ENCODE data around the gene PHACTR4. TPM values are rescaled to one million over a fixed set of nuclear protein-coding genes. Genes with fewer than 3 reads are reported as not detected.

Gene PHACTR4
- total and polyA plus RNA-seq, 10 of the 15 experiments (the other 5 are each of a cell fraction or from before 2014, with no cell fraction given), result 8.9 to 34.2 (median 12.5) TPM

- Histone ChIP-seq H3K9me3 (replicated peaks; ENCODE audit: control insufficient read depth, insufficient read depth, low read length) (no peaks in the 10 kb centered on the region), H3K27me3 (replicated peaks in 1 of 2; ENCODE audit: control insufficient read depth in 2 of 2, insufficient read depth in 2 of 2, low read length in 1 of 2) (no peaks in the 10 kb centered on the region), H3K4me3 (no peak overlapping the region), H3K36me3 (ENCODE audit: control insufficient read depth in 2 of 2, insufficient read depth in 2 of 2, low read length in 1 of 2) (peaks cover under 1 to 2% of the 10 kb centered on the region in 2 experiments; a peak in 1 of 4 replicates), H4K20me1 (ENCODE audit: control insufficient read depth, insufficient read depth) (no peaks in the 10 kb centered on the region), H3K4me2 (ENCODE audit: control insufficient read depth, insufficient read depth) (no peak overlapping the region), H3K79me2 (ENCODE audit: control insufficient read depth, insufficient read depth, low read length) (no peaks in the 10 kb centered on the region), H3K9ac (ENCODE audit: control insufficient read depth, insufficient read depth, low read length) (no peak overlapping the region), H3K4me1 (ENCODE audit: control insufficient read depth, insufficient read depth, low read length) (no peaks in the 10 kb centered on the region), H2AFZ (ENCODE audit: control insufficient read depth, low read depth, low read length) (no peak overlapping the region), H3K27ac (ENCODE audit: control insufficient read depth, insufficient read depth) (no peak overlapping the region)
- in situ Hi-C loops (cut with MboI) (no loop called here), intact Hi-C loops (cut with micrococcal nuclease; ENCODE audit: unreplicated experiment) (no loop called here)
- SMC1A ChIA-PET (ENCODE audit: uncharacterized antibody, unreplicated experiment), result interaction anchor here (1.6 to 2.6 kb wide), 2 partner anchors 13 to 90 kb away, joined by 4 to 8 read pairs; no protein-coding TSS in a partner anchor
- no peak for DNase-seq (ENCODE audit: low read depth, low spot score)
- 95% methylated on average over 10 of the region's 10 CpGs for WGBS (ENCODE audit: insufficient coverage, insufficient replicate concordance, low lambda C conversion rate, missing lambda C conversion rate)
- FAIRE-seq, result no peak
- CTCF ChIA-PET, result no interaction called here
- ATAC-seq, result no peak
- no TSS peak for BruUV-seq (replicated peaks)
- POLR2A ChIA-PET, result no interaction called here
- RAD21 ChIA-PET (ENCODE audit: unreplicated experiment), result no interaction called here
- TF ChIP-seq CHD1 (IDR thresholded peaks at IDR 0.05; ENCODE audit: low read depth, low read length) (no peak), BRCA1 (IDR thresholded peaks at IDR 0.05; ENCODE audit: low read depth, low read length) (no peak), SREBF1 (IDR thresholded peaks at IDR 0.05; ENCODE audit: low read length) (no peak), LARP7 (IDR thresholded peaks at IDR 0.05) (no peak), IKZF1 (conservative IDR thresholded peaks at IDR 0.05) (no peak), BMI1 (IDR thresholded peaks at IDR 0.05; ENCODE audit: borderline replicate concordance) (no peak), SP1 (IDR thresholded peaks at IDR 0.05; ENCODE audit: low read depth, low read length) (no peak), NKRF (conservative IDR thresholded peaks at IDR 0.05) (no peak), PBX3 (IDR thresholded peaks at IDR 0.05; ENCODE audit: insufficient replicate concordance, low read depth, low read length) (no peak), ATF7 (IDR thresholded peaks at IDR 0.05; ENCODE audit: low read depth) (no peak), KLF5 (IDR thresholded peaks at IDR 0.05; ENCODE audit: partially characterized antibody) (no peak), NFYB (IDR thresholded peaks at IDR 0.05; ENCODE audit: insufficient read depth, low read depth, low read length) (no peak), JUNB (IDR thresholded peaks at IDR 0.05) (no peak), RCOR1 (conservative IDR thresholded peaks at IDR 0.05; ENCODE audit: low read depth, low read length) (no peak), MEF2B (IDR thresholded peaks at IDR 0.05; ENCODE audit: partially characterized antibody, poor library complexity, severe bottlenecking) (no peak), SIN3A (IDR thresholded peaks at IDR 0.05; ENCODE audit: low read depth, low read length) (no peak)
- TF ChIP-seq, protein P1, sequence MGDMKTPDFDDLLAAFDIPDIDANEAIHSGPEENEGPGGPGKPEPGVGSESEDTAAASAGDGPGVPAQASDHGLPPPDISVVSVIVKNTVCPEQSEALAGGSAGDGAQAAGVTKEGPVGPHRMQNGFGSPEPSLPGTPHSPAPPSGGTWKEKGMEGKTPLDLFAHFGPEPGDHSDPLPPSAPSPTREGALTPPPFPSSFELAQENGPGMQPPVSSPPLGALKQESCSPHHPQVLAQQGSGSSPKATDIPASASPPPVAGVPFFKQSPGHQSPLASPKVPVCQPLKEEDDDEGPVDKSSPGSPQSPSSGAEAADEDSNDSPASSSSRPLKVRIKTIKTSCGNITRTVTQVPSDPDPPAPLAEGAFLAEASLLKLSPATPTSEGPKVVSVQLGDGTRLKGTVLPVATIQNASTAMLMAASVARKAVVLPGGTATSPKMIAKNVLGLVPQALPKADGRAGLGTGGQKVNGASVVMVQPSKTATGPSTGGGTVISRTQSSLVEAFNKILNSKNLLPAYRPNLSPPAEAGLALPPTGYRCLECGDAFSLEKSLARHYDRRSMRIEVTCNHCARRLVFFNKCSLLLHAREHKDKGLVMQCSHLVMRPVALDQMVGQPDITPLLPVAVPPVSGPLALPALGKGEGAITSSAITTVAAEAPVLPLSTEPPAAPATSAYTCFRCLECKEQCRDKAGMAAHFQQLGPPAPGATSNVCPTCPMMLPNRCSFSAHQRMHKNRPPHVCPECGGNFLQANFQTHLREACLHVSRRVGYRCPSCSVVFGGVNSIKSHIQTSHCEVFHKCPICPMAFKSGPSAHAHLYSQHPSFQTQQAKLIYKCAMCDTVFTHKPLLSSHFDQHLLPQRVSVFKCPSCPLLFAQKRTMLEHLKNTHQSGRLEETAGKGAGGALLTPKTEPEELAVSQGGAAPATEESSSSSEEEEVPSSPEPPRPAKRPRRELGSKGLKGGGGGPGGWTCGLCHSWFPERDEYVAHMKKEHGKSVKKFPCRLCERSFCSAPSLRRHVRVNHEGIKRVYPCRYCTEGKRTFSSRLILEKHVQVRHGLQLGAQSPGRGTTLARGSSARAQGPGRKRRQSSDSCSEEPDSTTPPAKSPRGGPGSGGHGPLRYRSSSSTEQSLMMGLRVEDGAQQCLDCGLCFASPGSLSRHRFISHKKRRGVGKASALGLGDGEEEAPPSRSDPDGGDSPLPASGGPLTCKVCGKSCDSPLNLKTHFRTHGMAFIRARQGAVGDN (IDR thresholded peaks at IDR 0.05), result no peak
- TF ChIP-seq, protein P2, sequence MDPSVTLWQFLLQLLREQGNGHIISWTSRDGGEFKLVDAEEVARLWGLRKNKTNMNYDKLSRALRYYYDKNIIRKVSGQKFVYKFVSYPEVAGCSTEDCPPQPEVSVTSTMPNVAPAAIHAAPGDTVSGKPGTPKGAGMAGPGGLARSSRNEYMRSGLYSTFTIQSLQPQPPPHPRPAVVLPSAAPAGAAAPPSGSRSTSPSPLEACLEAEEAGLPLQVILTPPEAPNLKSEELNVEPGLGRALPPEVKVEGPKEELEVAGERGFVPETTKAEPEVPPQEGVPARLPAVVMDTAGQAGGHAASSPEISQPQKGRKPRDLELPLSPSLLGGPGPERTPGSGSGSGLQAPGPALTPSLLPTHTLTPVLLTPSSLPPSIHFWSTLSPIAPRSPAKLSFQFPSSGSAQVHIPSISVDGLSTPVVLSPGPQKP (IDR thresholded peaks at IDR 0.05; ENCODE audit: low read depth, low read length), result no peak
Observed at GRCh38 chr1:28339551-28339950, 30.0 kb upstream of the PHACTR4 start.
